Upper lobe of right lung (tissue), 1 donor: ENCODE results near the gene TSC1. TPM values are rescaled to one million over a fixed set of nuclear protein-coding genes. Genes with fewer than 3 reads are reported as not detected.

Source experiments
- ATAC-seq: fragments of 200-7000 bp; cut with Tn5 transposase; one replicate; pipeline ENCODE4 v1.9.1; 2020; ENCODE audit warnings: mild to moderate bottlenecking, moderate library complexity
- DNase-seq: peaks from one replicate; pipeline ENCODE4 v3.0.0-alpha.2; 2020
- H3K27ac ChIP-seq: fragments of 200-600 bp; one replicate; pipeline ENCODE4 v1.8.0; 2022
- H3K27me3 ChIP-seq: fragments of 200-600 bp; one replicate; pipeline ENCODE4 v1.8.0; 2022; ENCODE audit warnings: mild to moderate bottlenecking
- H3K36me3 ChIP-seq: fragments of 200-600 bp; one replicate; pipeline ENCODE4 v1.8.0; 2022
- H3K4me1 ChIP-seq: fragments of 200-600 bp; one replicate; pipeline ENCODE4 v1.8.0; 2022
- H3K4me3 ChIP-seq: fragments of 200-600 bp; one replicate; pipeline ENCODE4 v1.8.0; 2022; ENCODE audit warnings: mild to moderate bottlenecking
- H3K9me3 ChIP-seq: fragments of 200-600 bp; one replicate; pipeline ENCODE4 v1.8.0; 2022
- CTCF ChIP-seq: fragments of 200-600 bp; IDR thresholded peaks from one replicate; pipeline ENCODE4 v1.8.0; 2022; ENCODE audit warnings: antibody characterized with exemption
- intact Hi-C: fragments of 100-400 bp; cut with DNase I; formaldehyde crosslinking; loops from one replicate; pipeline ENCODE4 v1.11.0; 2022
- microRNA-seq: library from miRNA; unstranded; fragments of <30 nt; microRNA quantifications from one replicate; pipeline ENCODE4 v1.2.0, GENCODE V29; 2020; ENCODE audit warnings: borderline microRNAs expressed
- total RNA-seq: library from RNA; stranded (reverse); fragmentation: NEBNext Ultra II Directional; extraction: Animal tissue kit (Norgen Biotek cat#: 25700); gene quantifications from one replicate; pipeline ENCODE4 v1.2.1, GENCODE V29; 2021
- donor health status: DM: no; HTN: yes; CAD: no; lungs with severe emphysema.

The TSC1 gene
- total RNA-seq, 1 donor from 2014 or later: 44.9 TPM

- H3K27me3 ChIP-seq: no peaks in the 10 kb centered on the region
- ATAC-seq (no peak), DNase-seq (peak; percentile 37)
- no peaks in the 10 kb centered on the region for H3K4me1 ChIP-seq
- no peak overlapping the region for H3K27ac ChIP-seq
- H3K9me3 ChIP-seq: no peaks in the 10 kb centered on the region
- no peak for TF ChIP-seq CTCF
- H3K4me3 ChIP-seq: no peak overlapping the region
- no peaks in the 10 kb centered on the region for H3K36me3 ChIP-seq
- intact Hi-C loops: no loop called here
Observed at GRCh38 chr9:132842124-132843044, 102.0 kb downstream of the TSC1 start.

Small RNA genes lying within 50 kb of the gene (microRNA-seq; reads per million reads assigned to microRNA genes)
- 0.99 reads per million for gene MIR548AW

Other genes with a start within 250 kb of the TSC1 start
- 0.55 TPM for gene AK8, start 66.3 kb downstream of the TSC1 start, total RNA-seq
- gene SPACA9, start 65.7 kb downstream of the TSC1 start, total RNA-seq: 3.3 TPM
- 0.52 TPM for gene GFI1B, start 34.1 kb upstream of the TSC1 start, total RNA-seq
- gene GTF3C5, start 86.4 kb upstream of the TSC1 start, total RNA-seq: 41.7 TPM
- gene CEL, start 117.4 kb upstream of the TSC1 start, total RNA-seq: 0.75 TPM
- gene RALGDS, start 176.6 kb upstream of the TSC1 start, total RNA-seq: 66.3 TPM
- 27.4 TPM for gene GBGT1, start 219.3 kb upstream of the TSC1 start, total RNA-seq